ENCODE results near the gene GP9. TPM values are rescaled to one million over a fixed set of nuclear protein-coding genes. Genes with fewer than 3 reads are reported as not detected.

The GP9 gene
- total and polyA plus RNA-seq, 9 of the 15 experiments (the other 6 are each of a cell fraction or from before 2014, with no cell fraction given), result not detected

- TF ChIP-seq GTF3C2 (IDR thresholded peaks at IDR 0.05; ENCODE audit: borderline replicate concordance, extremely low read depth, insufficient read length) (no peak), DMBX1 (CRISPR knock-in tag; IDR thresholded peaks at IDR 0.05; ENCODE audit: borderline replicate concordance) (peak; percentile 66; the same call in 1 of the 2 replicates), TCF3 (CRISPR knock-in tag; IDR thresholded peaks at IDR 0.05) (peak; percentile 97), ZNF24 (IDR thresholded peaks at IDR 0.05) (peak; percentile 15; the same call in 1 of the 2 replicates), ZBTB11 (CRISPR knock-in tag; IDR thresholded peaks at IDR 0.05) (peak in 1 of 3 experiments; percentile 79; a peak in 2 of 6 replicates), POLR2AphosphoS5 (IDR thresholded peaks at IDR 0.05; ENCODE audit: control insufficient read depth, insufficient read depth, low read depth, low read length) (peak; percentile 97), XRCC5 (IDR thresholded peaks at IDR 0.05; ENCODE audit: low read depth, low read length) (0 out of 2 replicates have a peak, but pooled peaks have one; percentile 29), DDX20 (tag; IDR thresholded peaks at IDR 0.05; ENCODE audit: low read depth) (no peak), ARNT (IDR thresholded peaks at IDR 0.05) (peak in 1 of 2 experiments; percentile 63; a peak in 1 of 4 replicates), PML (IDR thresholded peaks at IDR 0.05; ENCODE audit: low read length) (peak; percentile 96), FOXM1 (IDR thresholded peaks at IDR 0.05; ENCODE audit: low read depth) (peak; percentile 93), FOXM1 (CRISPR knock-in tag; IDR thresholded peaks at IDR 0.05; ENCODE audit: low read depth) (no peak), HDAC1 (IDR thresholded peaks at IDR 0.05) (peak in 1 of 2 experiments; percentile 89; a peak in 2 of 4 replicates), RB1 (IDR thresholded peaks at IDR 0.05; ENCODE audit: low read depth) (0 out of 2 replicates have a peak, but pooled peaks have one; percentile 12), SMARCE1 (IDR thresholded peaks at IDR 0.05) (peak; percentile 84), NCOA6 (IDR thresholded peaks at IDR 0.05) (no peak), HMBOX1 (IDR thresholded peaks at IDR 0.05) (peak; percentile 95), HDGF (IDR thresholded peaks at IDR 0.05) (no peak), PHB2 (IDR thresholded peaks at IDR 0.05; ENCODE audit: low read depth) (peak; percentile 81), HDAC3 (IDR thresholded peaks at IDR 0.05; ENCODE audit: borderline replicate concordance, partially characterized antibody) (peak; percentile 91), CXXC5 (CRISPR knock-in tag; IDR thresholded peaks at IDR 0.05) (peak; percentile 14; the same call in 1 of the 2 replicates), FOXP1 (CRISPR knock-in tag; IDR thresholded peaks at IDR 0.05) (peak; percentile 79; the same call in 1 of the 2 replicates)
These were observed 5.9 kb upstream of the GP9 start (continued) for GRCh38 chr3:129054605-129055104.
